Large intestine (tissue), 12 donors: ENCODE data around the gene MAP6. TPM values are rescaled to one million over a fixed set of nuclear protein-coding genes. Genes with fewer than 3 reads are reported as not detected.

Experiments
- DNase-seq, 2 donors: peaks; one replicate each; pipeline versions ENCODE4 v3.0.0 to v3.0.0-alpha.2; 2013
- H3K27ac ChIP-seq: one replicate; pipeline ENCODE4 v1.5.1; 2013; ENCODE audit warnings: low read length
- H3K27me3 ChIP-seq: 2 replicates; pipeline ENCODE4 v1.6.1; 2013; ENCODE audit warnings: low read length; ENCODE audit not compliant: control insufficient read depth, insufficient read depth
- H3K36me3 ChIP-seq: 2 replicates; pipeline ENCODE4 v1.6.1; 2013; ENCODE audit warnings: low read length; ENCODE audit not compliant: control insufficient read depth, insufficient read depth
- H3K4me1 ChIP-seq: one replicate; pipeline ENCODE4 v1.6.1; 2013; ENCODE audit warnings: low read length; ENCODE audit not compliant: control insufficient read depth, insufficient read depth
- H3K4me3 ChIP-seq: one replicate; pipeline ENCODE4 v1.5.1; 2013; ENCODE audit warnings: low read length
- H3K9me3 ChIP-seq: one replicate; pipeline ENCODE4 v1.6.1; 2013; ENCODE audit warnings: mild to moderate bottlenecking, low read depth, low read length, moderate library complexity; ENCODE audit not compliant: control insufficient read depth
- WGBS: methylation state at CpG from one replicate; pipeline ENCODE4 v1.1.5; 2013; ENCODE audit warnings: low lambda C conversion rate; ENCODE audit not compliant: insufficient coverage; 5-methylcytosine and 5-hydroxymethylcytosine counted together
- long read RNA-seq, 11 donors: transcript quantifications; one replicate each; lab custom pipeline, GENCODE V29; 2026
- polyA plus RNA-seq: library from polyadenylated mRNA; unstranded; fragments of 120-200 nt; gene quantifications from one replicate; pipeline ENCODE4 v1.2.1, GENCODE V29; 2013

Gene MAP6
- 20.1 TPM for polyA plus RNA-seq
- long read RNA-seq, donor 1, full-length matches to known transcripts, result 4 of 4 reads
- long read RNA-seq, donor 1, partial matches to known transcripts, result 0 of 4 reads
- long read RNA-seq, donor 1, other reads (novel, unspliced or antisense), result 0 of 4 reads
- long read RNA-seq, donor 2, partial matches to known transcripts, result 54 of 57 reads
- long read RNA-seq, donor 2, other reads (novel, unspliced or antisense), result 0 of 57 reads
- long read RNA-seq, donor 3, result 0 reads
- long read RNA-seq, donor 4, result 0 reads
- long read RNA-seq, donor 5, full-length matches to known transcripts, result 4 of 4 reads
- long read RNA-seq, donor 5, partial matches to known transcripts, result 0 of 4 reads
- long read RNA-seq, donor 5, other reads (novel, unspliced or antisense), result 0 of 4 reads
- long read RNA-seq, donor 6, full-length matches to known transcripts, result 4 of 4 reads
- long read RNA-seq, donor 6, partial matches to known transcripts, result 0 of 4 reads
- long read RNA-seq, donor 6, other reads (novel, unspliced or antisense), result 0 of 4 reads
- long read RNA-seq, donor 7, full-length matches to known transcripts, result 5 of 5 reads
- long read RNA-seq, donor 7, partial matches to known transcripts, result 0 of 5 reads
- long read RNA-seq, donor 7, other reads (novel, unspliced or antisense), result 0 of 5 reads
- long read RNA-seq, donor 8, partial matches to known transcripts, result 0 of 2 reads
- long read RNA-seq, donor 8, other reads (novel, unspliced or antisense), result 0 of 2 reads
- long read RNA-seq, donor 9, full-length matches to known transcripts, result 3 of 3 reads
- long read RNA-seq, donor 9, partial matches to known transcripts, result 0 of 3 reads
- long read RNA-seq, donor 9, other reads (novel, unspliced or antisense), result 0 of 3 reads
- long read RNA-seq, donor 10, full-length matches to known transcripts, result 3 of 3 reads
- long read RNA-seq, donor 10, partial matches to known transcripts, result 0 of 3 reads
- long read RNA-seq, donor 10, other reads (novel, unspliced or antisense), result 0 of 3 reads
- long read RNA-seq, donor 11, full-length matches to known transcripts, result 4 of 4 reads
- long read RNA-seq, donor 11, partial matches to known transcripts, result 0 of 4 reads
- long read RNA-seq, donor 11, other reads (novel, unspliced or antisense), result 0 of 4 reads

DNA sequence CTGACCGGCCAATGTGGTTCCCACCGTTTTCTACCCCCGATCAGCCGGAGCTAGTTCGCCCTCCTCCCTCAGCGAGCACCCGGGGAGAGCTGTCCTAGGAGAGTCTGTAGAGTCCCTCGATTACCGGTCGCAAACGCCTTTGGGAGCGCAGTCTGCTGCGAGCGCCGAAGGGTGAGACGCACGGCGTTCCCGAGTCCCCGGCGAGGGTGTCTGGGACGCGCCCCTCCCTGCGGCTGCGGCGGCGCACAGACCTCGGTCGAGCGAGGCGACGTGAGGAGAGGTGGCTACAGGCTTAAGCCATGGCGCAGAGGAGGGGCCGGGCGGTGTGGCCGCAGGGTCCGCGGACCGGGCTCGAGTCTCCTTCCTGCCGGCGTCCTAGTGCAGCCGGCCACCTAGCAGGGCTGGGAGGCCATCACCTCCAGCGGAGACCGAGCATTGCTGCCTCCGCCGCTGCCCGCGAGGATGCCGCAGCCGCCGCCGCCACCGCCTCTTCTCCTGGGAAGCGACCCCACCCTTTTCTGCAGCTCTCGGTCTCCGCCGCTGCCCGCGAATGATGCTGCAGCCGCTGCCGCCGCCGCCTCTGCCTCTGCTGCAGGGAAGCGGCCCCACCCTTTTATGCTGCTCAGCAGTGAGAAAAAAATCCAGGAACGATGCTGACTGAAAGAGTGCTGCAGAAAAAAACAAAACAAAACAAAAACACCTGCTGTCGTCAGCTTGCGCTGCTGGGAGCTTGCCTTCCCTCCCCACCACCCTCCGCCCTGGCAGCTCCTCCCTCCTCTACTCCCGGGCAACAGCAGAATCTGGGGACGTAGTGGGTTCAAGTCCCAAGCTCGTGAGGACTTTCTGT lies at the start of gene MAP6:
TSS of gene MAP6 (minus strand) at position 588 of the 847 bp plus-strand sequence. CDS start 669 bp downstream, outside the sequence.
- Histone ChIP-seq H3K27me3 (peaks cover 67% of the 10 kb centered on the region), H3K4me3 (peak within 1 kb of the TSS; percentile 38), H3K27ac (peak within 1 kb of the TSS; percentile 35)

DNA sequence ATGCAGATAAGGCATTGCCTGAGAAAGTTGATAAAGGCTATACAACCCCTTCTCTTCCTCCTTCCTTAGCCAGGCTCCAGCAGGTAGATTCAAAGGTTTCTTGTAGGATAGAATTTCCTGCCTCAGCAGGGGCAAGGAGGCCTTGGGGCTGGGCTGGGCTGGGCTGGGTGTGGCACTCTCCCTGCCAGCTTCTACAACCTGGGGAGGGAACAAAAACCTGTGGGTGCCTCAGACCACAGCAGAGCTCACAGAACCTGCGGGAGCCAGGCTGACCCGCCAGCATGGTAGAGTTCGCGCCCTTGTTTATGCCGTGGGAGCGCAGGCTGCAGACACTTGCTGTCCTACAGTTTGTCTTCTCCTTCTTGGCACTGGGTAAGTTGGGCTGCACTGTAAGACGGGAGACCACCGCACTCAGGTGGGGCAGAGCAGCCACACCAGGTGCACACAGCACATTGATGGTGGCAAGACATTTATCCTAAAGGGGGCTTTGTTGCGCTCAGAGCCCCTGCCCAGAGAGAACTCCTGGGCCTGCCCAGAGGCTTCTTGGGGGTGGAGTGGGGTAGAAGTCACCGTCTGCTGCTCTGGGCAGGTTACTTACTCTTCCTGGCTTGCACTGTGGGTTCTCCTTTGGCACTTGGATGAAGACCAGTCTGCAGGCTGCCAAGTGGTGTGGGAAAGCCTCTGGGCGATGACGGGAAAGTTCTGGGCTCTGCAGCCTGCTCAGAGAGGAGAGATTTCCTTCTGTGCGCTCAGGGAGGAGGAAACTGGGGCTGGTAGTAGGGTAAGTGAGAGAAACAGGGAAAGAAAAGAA lies 49.0 kb upstream of the MAP6 start, which contains the start of gene MOGAT2:
TSS of gene MOGAT2 (plus strand) at position 231 of the 811 bp plus-strand sequence. CDS start at position 282, 51 bp downstream.
- WGBS, result 40% methylated on average over 1 of the region's 13 CpGs
- Histone ChIP-seq H3K4me1 (peaks cover 70% of the 10 kb centered on the region), H3K27ac (peak within 1 kb of the TSS; percentile 94), H3K27me3 (no peaks in the 10 kb centered on the region), H3K9me3 (no peaks in the 10 kb centered on the region), H3K36me3 (no peaks in the 10 kb centered on the region), H3K4me3 (peak within 1 kb of the TSS; percentile 37)
- peak; percentile 70 to 90 for DNase-seq

More for the DNA sequence above, at the start of gene MAP6:
- H3K4me1 ChIP-seq, result peaks cover 9% of the 10 kb centered on the region
- peak in 1 of 2 donors; percentile 52 for DNase-seq
- WGBS, result no CpG with 5 or more reads among the region's 72 CpGs
- H3K36me3 ChIP-seq, result no peaks in the 10 kb centered on the region
- H3K9me3 ChIP-seq, result peaks cover 8% of the 10 kb centered on the region

DNA sequence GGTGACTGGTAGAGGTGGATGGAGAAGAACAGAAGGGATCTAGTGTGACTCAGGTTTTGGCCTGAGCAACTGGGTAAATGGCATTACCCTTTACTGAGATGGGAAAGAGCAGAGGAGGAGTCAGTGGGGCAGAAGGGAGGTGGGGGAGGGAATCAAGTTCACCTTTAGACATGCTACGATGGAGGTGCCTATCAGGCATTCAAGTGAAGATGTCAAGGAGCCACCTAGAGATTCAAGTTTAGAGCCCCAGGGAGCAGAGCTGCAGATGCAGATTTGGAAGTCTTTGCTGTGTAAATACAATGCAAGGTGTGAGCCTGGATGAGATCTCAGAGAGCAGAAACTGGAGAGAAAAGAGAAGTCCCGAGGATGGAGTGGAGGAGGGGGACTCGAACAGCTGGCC lies 47.8 kb upstream of the MAP6 start:
- WGBS, result 86% methylated on average over 2 of the region's 3 CpGs
- no peak overlapping the region for H3K4me3 ChIP-seq
- H3K9me3 ChIP-seq, result no peaks in the 10 kb centered on the region
- no peak for DNase-seq
- peak overlapping the region; percentile 94 for H3K27ac ChIP-seq
- H3K4me1 ChIP-seq, result peaks cover 59% of the 10 kb centered on the region
- H3K36me3 ChIP-seq, result no peaks in the 10 kb centered on the region
- H3K27me3 ChIP-seq, result no peaks in the 10 kb centered on the region

DNA sequence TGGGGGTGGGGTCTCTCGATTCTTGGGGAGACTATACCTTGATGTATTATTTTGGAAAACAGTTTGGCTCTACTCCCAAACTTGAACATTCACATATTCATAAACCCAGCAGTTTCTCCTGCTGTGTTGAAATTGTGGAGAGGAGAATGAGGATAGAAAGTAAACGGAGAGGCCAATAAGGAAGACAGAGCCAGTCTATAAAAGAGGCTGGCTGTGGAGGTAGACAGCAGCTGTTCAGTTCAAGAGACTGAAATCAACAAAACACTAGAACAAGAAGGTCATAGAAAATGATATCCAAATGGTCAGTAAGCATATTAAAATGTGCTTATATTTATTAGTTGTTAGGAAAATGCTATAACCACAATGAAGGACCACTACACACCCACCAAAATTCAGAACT lies 46.9 kb upstream of the MAP6 start:
- Histone ChIP-seq H3K9me3 (no peaks in the 10 kb centered on the region), H3K27me3 (no peaks in the 10 kb centered on the region), H3K4me3 (no peak overlapping the region), H3K4me1 (peaks cover 51% of the 10 kb centered on the region), H3K27ac (no peak overlapping the region), H3K36me3 (no peaks in the 10 kb centered on the region)
- DNase-seq, result peak in 1 of 2 donors; percentile 60
- 60% methylated on average over 1 of the region's 2 CpGs for WGBS

DNA sequence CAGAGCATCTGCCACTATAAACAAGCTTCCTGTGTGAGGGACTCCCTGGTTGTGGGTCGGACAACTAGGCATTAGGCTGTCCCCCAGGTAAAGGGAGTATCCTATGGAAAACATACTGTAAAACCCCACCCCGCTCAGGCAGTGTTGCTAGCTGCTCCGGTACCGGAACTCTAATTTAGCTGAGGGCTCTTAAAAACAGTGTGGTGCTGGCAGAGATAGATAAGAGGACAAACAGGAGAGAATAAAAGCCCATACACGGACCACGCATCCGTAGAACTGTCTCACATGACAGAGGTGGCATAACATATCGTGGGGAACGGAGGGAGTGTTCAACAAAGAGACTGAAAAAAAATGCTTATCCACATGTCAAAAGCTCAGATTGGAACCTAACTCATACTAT lies 45.4 kb upstream of the MAP6 start:
- H3K36me3 ChIP-seq, result no peaks in the 10 kb centered on the region
- no peak overlapping the region for H3K27ac ChIP-seq
- no peak overlapping the region for H3K4me3 ChIP-seq
- peaks cover 37% of the 10 kb centered on the region for H3K4me1 ChIP-seq
- no peak for DNase-seq
- no peaks in the 10 kb centered on the region for H3K27me3 ChIP-seq
- H3K9me3 ChIP-seq, result no peaks in the 10 kb centered on the region
- 66% methylated on average over 3 of the region's 9 CpGs for WGBS

DNA sequence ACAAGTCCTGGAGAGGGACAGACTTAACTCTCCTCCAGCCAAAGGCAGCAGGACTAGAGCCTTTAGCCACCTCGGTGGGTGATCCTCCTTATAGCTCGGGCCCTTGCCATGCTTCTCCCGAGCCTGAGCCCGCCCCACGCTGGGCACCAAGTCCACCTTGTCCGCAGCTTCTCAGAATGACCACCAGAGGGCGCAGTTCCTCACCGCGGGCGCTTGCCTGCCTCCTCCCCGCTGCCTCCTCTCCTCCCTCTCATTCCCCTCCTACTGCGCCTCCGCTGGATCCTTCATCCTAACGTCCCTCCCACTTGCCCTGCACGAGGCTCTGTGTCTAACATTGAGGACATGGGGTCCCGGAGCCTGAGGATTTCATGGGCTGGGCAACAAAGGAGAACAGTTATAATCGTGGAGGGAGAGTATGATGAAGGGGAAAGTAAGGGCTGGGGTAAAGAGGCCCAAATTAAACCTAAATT lies 37.5 kb upstream of the MAP6 start:
- Histone ChIP-seq H3K4me3 (no peak overlapping the region), H3K9me3 (no peaks in the 10 kb centered on the region), H3K36me3 (no peaks in the 10 kb centered on the region), H3K4me1 (peaks cover 4% of the 10 kb centered on the region), H3K27ac (no peak overlapping the region), H3K27me3 (no peaks in the 10 kb centered on the region)
- DNase-seq, result peak; percentile 76 to 84
- WGBS, result no CpG with 5 or more reads among the region's 17 CpGs

DNA sequence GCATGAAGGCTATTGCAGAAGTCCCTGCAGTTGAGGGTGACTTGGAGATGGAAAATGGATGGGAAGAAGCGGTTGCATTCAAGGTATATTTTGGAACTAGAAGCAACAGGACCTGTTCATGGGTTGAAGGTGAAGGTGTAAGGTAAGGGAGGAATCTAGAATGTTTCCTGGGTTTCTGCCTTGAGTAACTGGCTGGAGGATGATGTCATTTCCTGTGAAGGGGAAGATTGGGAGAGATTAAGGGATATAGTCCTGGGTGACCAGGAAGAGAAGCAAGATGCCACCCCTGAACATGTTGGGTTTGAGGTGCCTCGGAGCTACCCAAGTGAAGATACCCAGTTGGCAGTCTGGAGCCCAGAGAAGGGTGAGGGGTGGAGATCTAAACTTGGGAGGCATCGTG lies 36.7 kb upstream of the MAP6 start:
- H3K27me3 ChIP-seq, result no peaks in the 10 kb centered on the region
- H3K4me3 ChIP-seq, result no peak overlapping the region
- DNase-seq, result no peak
- no peaks in the 10 kb centered on the region for H3K9me3 ChIP-seq
- H3K27ac ChIP-seq, result no peak overlapping the region
- H3K4me1 ChIP-seq, result peaks cover 4% of the 10 kb centered on the region
- WGBS, result 94% methylated on average over 2 of the region's 3 CpGs
- no peaks in the 10 kb centered on the region for H3K36me3 ChIP-seq

DNA sequence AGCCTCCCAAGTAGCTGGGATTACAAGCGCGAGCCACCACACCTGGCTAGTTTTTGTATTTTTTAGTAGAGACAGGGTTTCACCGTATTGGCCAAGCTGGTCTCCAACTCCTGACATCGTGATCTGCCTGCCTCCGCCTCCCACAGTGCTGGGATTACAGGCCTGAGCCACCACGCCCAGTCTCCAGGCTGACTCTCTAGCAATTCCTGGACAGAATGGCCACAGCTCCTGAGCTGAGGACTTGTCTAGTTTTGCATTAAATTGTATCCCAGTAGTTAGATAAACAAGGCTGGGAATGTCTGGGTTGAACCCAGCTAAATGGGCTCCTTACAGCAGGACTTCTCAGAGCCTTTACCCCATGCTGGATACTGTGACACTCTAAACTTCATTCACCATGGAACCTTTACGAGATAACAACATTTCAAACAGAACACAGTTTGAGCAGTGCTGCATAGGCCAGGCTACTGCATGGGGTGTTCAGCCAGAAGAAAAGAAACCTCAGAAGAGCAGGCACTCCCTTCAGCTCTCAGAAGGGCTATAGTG lies 34.9 kb upstream of the MAP6 start:
- H3K4me3 ChIP-seq, result no peak overlapping the region
- H3K27ac ChIP-seq, result no peak overlapping the region
- no peaks in the 10 kb centered on the region for H3K9me3 ChIP-seq
- no peak for DNase-seq
- no CpG with 5 or more reads among the region's 7 CpGs for WGBS
- H3K36me3 ChIP-seq, result no peaks in the 10 kb centered on the region
- peaks cover 6% of the 10 kb centered on the region for H3K4me1 ChIP-seq
- no peaks in the 10 kb centered on the region for H3K27me3 ChIP-seq

DNA sequence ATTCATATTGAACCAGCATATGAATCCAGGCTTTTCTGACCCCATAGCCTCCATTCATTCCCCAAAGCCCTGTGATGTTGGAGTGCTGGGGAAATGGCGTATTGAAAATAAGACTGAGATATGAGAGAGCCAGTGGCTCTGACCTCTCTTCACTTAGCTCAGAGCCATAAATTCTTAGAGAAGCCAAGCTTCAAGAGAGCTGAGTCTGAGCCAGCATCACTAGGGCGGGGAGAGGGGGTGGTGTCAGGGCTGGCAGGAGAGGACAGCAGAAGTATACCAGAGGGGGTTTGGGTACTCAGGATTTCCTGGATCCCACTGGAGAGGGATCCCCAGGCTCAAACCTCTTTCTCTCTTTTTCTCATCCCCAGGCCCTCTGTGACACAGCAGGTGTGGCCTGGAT lies 32.1 kb upstream of the MAP6 start:
- H3K4me3 ChIP-seq, result no peak overlapping the region
- no peak overlapping the region for H3K27ac ChIP-seq
- no CpG with 5 or more reads among the region's 2 CpGs for WGBS
- H3K9me3 ChIP-seq, result no peaks in the 10 kb centered on the region
- no peaks in the 10 kb centered on the region for H3K36me3 ChIP-seq
- no peaks in the 10 kb centered on the region for H3K27me3 ChIP-seq
- peaks cover 14% of the 10 kb centered on the region for H3K4me1 ChIP-seq
- DNase-seq, result no peak
